ENCODE data around the gene HRH2.
A peak's percentile ranks its signal among the peaks of the same experiment; 100 is the strongest.
"Not testable (repeated sequence)": the region's sequence is repeated elsewhere in the genome, so short reads cannot be mapped to it uniquely, and the experiment has no call there.

The HRH2 gene

GRCh38 chr5:175717837-175718236 lies 60.0 kb downstream of the HRH2 start:
- no peak for DNase-seq

- DNase-seq = peak; percentile 34
Measured at GRCh38 chr5:175718401-175719108, 60.7 kb downstream of the HRH2 start.

- DNase-seq = not testable (repeated sequence)
Measured at GRCh38 chr5:175719109-175719432, 61.2 kb downstream of the HRH2 start.

- no peak for DNase-seq
Measured at GRCh38 chr5:175724314-175725275, 66.7 kb downstream of the HRH2 start.

DNA sequence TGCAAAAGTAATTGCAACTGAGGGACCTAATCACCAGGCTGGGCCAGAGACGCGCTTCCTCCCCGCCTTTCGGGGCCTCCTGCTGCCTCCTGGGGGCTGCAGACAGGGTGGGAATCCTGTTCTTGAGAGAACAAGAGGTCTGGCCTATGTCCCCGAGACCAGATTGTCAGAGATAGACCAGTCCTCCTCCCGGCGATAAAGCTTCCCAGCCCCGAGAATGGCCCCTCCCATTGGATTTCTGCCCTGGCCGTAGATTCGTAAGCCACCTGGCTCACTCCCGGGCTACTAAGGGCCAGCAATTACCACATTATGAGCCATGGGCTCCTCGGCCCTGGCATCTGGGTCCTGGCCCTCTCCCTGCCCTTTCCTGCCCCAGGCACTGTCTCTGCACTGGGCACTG lies 70.4 kb downstream of the HRH2 start:
- DNase-seq = no peak

DNA sequence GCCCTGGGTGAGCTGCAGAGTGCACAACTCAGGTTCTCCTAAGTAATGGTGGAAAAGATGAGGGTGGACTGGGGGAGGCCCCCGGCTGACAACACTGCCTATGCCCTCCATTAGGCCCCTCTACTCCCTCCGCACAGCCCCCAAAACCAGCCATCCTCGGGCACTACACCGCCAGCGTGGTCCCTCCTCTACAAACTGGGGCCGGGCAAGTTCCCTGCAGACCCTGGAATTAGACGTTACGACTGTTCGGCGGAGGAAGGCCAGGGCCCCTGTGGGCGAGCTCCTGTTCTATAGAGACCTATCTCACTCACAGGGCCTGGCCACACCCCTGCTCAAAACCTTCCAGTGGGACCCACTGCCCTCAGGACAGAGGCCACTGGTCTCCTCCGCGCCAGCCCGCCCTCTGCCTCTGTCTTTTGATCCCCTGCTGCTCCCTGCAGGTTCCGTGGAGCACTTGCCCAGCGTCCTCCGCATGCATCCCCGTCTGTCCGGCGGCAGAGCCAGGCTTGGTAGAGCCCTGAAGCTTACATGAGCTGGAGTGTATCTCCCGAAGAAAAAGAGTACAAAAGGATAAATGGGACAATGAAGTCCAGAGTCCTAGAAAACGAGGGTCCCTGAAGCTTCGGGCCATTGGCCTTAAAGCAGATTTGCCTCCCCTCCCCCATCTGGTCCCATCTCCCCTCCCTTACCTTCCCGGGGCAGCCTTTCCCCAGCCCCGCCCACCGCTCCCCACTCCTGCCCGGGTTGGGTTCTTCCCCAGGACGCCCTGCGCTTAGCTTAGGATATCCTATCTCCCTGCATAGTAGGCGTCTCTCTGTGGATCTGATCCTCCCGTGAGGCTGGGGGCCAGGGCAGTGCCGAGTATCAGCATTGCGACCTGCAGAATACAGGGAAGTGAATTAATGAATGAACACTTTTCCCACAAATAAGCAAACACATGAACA lies 71.3 kb downstream of the HRH2 start:
- no peak for DNase-seq

DNA sequence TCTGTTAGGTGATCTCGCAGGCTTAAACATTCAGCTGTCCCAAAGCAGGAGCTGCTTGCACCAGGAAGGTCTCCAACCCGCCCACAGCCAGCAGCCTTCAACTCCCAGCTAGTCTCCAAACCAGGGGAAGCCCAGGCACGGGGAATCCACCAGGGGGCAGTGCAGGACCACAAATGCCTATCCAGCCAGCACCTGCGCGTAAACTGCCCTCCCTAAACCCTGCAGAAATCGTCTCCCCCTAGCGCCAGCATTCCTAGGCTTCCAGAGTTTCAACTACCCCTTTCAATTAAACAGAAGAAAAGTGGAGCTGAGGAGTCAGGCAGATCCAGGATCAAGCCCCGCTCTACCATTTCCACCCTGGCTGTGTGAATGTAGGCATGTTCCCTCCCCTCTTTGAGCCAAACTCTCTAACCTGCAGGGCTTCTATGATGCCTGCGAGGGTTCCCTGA lies 72.0 kb downstream of the HRH2 start:
- DNase-seq = peak; percentile 83

GRCh38 chr5:175731172-175731571 lies 73.3 kb downstream of the HRH2 start:
- no peak for DNase-seq

GRCh38 chr5:175731756-175732465 lies 74.0 kb downstream of the HRH2 start:
- no peak for DNase-seq

DNA sequence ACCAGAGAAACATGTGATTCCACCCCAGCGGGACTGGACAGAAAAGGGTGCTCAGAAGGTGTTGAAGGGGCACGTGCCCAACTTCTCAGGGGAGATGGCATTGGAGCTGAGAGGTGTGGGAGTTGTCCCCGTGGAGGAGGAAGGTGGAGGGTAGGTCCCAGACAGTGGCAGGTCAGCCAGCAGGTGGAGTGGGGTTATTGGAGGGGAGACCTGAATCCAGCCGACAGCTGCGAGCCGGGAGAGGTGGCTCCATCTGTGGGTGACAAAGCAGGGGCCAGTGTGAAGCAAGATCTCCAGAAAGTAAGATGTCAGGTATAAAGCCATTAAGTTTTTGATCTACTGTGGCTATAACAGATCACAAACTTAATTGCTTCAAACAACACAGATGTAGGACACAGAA lies 75.1 kb downstream of the HRH2 start:
- DNase-seq = no peak

GRCh38 chr5:175734016-175734415 lies 76.1 kb downstream of the HRH2 start:
- DNase-seq = no peak

GRCh38 chr5:175734501-175734900 lies 76.6 kb downstream of the HRH2 start:
- no peak for DNase-seq

GRCh38 chr5:175735701-175736100 lies 77.8 kb downstream of the HRH2 start:
- no peak for DNase-seq

DNA sequence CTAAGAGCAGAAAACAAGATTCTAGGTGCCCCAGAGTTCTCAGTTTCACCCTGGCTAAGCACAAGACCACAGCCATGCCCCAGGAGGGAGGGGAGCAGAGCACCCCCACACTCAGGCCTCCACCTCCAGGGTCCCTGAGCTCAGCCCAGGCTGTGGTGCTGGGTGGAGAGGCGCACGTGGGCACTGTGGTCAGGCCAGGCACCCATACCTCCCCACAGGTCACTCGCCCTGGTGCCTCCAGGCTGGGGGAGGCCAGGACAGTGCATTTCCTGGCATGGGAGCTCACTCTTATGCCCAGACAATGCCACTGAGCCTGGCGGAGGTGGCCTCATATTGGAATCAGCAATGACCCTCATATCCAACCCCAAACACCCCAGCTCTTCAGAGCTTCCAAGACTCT lies 78.8 kb downstream of the HRH2 start:
- no peak for DNase-seq

- no peak for DNase-seq
Measured at GRCh38 chr5:175737481-175737880, 79.6 kb downstream of the HRH2 start.

DNA sequence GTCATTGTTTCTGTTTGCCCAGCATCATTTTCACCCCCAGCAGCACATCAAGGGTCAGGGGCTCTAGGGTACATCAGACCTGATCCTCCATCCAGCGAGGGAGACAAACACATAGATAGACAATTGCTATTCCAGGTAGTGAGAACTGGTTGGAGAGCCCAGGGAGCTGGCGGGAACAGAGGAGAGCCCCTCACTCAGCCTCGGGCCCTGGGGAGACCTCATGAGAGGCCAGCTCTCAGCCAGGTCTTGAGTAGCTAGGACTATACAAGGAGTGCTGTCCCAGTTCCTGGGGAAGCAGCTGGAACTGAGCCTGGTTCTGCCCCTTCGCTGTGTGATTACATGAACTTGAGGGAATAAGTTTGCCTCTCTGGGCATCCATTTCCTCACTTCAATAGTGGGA lies 80.3 kb downstream of the HRH2 start:
- no peak for DNase-seq

DNA sequence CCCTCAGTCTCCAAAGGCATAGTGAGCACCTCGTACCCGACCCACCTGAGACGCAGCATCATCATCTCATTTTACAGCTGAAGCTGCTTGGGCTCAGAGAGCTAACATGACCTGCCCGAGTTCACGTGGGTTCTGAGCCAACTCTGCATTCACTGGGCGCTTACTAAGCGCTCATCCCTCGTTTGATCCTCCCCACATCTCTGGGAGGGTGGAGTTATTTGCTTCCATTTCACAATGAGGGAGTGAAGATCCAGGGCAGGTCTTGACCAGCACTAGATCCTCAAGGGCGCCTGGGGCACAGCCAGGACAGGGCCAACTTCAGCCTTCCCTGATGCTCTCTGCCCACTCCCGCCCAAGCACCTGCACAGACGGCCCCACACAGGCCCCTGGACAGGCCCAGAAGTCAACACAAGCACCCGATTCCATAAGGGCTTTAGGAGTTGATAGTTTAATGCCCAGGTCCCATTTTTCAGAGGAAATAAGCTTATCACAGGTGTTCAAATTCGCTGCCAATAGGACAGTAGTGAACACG lies 80.8 kb downstream of the HRH2 start:
- no peak for DNase-seq

- DNase-seq = no peak
Measured at GRCh38 chr5:175740014-175740413, 82.1 kb downstream of the HRH2 start.

- no peak for DNase-seq
Measured at GRCh38 chr5:175741556-175741955, 83.7 kb downstream of the HRH2 start.

DNA sequence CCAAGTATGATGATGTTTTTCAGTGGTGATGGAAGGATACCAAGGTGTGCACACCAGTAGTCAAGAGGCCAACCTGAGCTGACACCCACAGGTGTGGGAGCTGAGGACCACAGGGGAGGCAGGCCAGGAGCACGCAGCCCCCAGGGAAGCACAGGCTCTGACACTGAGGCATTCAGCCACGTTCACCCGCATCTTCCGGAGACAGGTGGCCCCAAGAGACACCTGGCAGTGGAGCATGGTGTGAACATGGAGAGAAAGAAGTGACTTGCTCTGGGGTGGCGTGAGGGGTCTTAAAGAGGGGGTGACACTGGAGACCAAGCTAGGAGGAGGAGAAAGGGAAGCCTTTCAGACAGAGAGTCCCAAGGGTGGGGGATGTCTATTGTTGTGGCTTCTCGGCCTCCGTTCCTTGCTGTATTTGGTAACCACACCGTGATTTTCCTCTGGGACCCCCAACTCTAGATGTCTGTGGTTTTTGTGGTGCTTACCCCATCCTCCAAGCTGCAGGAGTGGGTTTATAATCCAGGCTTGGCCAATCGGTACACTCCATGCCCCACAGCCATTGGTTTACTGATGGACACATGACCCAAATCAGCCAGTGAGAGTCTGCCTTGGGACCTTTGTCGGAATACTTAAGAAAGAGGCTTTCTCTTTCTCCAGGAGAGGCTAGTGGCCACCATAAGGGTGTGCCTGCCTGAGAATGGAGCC lies 84.6 kb downstream of the HRH2 start:
- DNase-seq = no peak

- no peak for DNase-seq
Measured at GRCh38 chr5:175743676-175744210, 85.9 kb downstream of the HRH2 start.
